ENCODE results near the gene MPLKIP.
"Not testable (repeated sequence)": the region's sequence is repeated elsewhere in the genome, so short reads cannot be mapped to it uniquely, and the experiment has no call there.

Gene MPLKIP

DNA sequence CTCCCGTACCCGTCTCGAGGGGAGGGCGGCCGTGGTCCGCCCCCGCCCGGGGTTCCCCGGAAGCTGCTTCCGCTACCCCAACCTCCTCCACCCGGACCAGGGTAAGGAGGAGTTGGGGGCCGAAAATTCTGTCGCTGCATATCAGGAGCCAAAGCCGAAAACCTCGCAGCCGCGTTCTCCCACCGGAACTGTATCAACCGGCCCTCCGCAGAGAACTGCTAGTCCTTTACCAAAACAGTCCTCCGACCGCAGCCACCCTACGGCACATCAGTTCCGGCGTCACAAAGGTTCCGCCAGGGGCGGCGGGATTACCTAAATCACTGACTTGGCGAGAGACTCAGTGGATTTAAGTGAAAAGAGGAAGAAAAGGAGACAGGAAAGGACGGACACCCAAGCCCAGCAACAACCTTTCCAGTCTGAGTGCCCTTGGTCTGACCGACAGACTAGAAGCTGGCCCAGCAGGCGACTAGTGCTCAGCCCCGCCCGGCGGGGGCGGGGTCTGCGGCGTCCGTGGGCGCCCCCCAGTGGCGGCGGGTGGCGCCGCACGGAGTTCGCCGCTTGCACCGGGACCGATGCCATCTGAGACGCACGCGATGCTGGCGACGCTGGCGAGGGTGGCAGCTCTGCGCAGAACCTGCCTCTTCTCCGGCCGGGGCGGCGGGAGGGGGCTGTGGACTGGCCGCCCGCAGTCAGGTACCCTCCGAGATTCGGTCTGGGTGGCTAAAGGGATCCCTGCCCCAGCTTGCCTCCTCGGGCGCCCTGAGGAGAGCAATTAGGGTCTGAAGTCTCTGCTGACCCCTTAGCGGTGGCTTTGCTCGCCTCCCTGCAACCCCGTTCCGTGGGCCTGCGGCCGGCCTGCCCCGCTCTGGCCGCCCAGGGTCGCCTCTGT lies at the start of gene MPLKIP, which contains the start of gene SUGCT:
Gene MPLKIP, minus strand, starts transcription at position 195 of the 889 bp plus-strand sequence. Its CDS starts 55 bp downstream, at position 140.
Gene SUGCT, plus strand, starts transcription at position 578 of the 889 bp plus-strand sequence.
- DNase-seq: peak; percentile 59 to 99 (median 86)

DNA sequence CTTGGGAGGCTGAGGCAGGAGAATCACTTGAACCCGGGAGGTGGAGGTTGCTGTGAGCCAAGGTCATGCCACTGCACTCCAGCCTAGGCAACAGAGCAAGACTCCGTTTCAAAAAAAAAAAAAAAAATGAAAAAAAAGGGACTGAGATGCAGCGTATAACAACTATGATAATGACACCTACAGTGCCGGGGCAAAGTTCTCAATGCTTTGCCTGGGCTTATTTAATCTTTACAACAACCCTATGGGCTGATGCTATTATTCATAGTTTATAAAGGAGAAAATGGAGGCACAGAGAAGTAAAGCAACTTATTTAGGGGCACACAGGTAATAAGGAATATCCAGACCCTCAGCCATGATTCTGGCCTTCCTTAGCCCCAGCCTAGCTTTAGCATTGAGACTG lies 48.0 kb upstream of the MPLKIP start:
- no peak for DNase-seq

DNA sequence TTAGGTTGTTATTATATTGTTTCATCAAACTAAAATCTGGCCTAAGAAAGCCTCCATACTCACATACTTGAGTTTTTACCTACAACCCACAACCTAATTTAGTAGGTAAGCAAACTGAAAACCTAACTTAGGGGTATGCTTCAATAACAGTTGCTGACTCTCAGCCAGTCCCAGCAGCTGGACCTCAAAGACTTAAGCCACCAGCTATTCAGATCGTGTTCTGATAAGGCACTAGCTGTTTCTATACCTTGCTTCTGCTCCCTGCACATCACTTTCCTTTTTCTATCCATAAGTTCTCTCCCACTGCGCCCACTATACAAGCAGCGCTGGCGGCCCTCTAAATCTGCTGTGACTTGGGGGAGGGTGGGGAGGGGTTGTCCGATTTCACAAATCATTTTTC lies 42.6 kb upstream of the MPLKIP start:
- DNase-seq: no peak

DNA sequence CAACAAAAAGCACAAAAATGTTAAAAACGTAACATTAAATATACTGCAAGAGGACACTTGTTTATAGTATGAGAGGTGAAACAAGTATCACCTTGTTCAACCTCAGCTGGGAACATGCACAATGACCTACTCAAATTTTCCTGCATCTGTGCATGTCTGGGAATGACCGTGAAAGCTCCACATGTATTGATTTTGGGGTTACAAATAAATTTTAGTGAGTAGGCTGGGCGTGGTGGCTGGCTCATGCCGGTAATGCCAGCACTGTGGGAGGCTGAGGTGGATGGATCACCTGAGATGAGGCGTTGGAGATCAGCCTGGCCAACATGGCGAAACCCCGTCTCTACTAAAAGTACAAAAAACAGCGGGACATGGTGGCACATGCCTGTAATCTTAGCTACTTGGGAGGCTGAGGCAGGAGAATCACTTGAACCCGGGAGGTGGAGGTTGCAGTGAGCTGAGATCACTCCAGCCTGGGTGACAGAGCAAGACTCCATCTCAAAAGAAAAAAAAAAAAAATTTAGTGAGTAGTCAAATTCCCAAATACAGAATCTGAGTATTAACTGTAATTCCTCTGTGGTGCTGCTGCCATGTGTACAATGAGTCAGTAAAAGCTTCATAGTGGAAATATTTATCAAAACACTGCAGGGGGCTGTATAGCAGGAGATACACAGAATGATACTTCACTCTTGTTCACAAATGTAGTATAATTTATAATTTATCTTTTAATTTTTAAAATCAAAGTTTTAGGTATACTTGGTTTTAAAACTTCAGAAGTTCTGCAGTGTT lies 41.5 kb upstream of the MPLKIP start:
- DNase-seq: no peak

DNA sequence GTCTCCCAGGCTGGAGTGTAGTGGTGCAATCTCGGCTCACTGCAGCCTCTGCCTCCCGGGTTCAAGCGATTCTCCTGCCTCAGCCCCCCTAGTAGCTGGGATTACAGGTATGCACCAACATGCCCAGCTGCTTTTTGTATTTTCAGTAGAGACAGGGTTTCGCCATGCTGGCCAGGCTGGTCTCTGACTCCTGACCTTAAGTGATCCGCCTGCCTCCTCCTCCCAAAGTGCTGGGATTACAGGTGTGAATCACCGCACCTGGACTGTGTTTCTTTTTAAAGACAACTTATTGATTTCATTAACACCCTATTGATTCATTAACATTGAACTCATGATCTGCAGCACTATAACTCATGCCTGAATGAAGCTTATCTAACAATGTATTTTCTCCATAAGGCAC lies 40.8 kb upstream of the MPLKIP start:
- DNase-seq: not testable (repeated sequence)

DNA sequence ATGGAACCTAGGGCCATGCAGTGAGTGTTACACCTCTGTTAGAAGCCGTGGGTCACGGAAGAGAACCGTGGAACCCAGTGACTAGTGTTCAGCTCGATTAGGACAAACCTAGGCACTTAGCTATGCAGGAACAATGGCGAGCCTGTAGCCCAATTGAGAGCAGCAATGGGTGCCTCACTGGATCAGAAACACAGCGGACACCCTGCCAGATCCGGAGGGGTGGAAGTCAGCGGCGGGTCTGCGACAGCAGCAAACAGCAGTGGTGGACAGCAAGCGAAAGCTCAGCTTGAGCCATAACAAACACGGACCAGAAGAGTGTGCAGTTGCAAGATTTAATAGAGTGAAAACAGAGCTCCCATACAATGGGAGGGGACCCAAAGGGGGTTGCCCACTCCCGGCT lies 38.7 kb upstream of the MPLKIP start:
- not testable (repeated sequence) for DNase-seq

DNA sequence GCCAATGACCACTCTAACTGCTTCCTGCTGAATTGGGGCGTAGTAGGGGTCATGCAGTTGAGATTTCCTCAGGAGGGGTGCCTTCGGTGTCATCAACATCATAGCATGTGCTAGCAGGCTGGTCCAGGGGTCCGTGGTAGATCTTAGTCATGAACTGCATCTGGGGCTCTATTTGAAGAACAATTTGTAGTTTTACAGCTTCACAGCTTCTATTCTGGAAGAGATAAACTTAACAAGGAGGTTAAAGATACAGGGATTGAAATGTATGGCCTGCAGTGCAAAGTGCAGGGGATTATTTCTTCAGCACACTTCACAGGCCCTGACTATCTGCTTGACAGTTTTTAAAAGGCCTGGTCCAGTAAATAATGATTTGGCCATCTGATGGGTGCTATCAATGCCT lies 33.8 kb upstream of the MPLKIP start:
- not testable (repeated sequence) for DNase-seq

DNA sequence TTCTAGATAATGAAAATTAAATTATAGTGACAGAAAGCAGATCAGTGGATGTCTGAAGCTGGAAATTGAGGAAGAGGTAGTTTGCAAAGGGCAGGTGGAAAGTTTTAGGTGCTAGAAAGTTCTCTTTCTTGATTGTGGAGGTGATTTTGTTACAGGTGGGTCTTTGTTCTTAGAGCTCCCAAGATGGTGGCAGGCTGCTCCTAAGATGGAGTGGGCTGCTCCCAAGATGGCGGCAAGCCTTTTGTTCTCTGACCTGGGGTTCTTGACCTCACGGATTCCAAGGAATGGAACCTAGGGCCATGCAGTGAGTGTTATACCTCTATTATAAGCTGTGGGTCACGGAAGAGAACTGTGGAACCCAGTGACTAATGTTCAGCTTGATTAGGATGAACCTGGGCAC lies 32.9 kb upstream of the MPLKIP start:
- DNase-seq: no peak

DNA sequence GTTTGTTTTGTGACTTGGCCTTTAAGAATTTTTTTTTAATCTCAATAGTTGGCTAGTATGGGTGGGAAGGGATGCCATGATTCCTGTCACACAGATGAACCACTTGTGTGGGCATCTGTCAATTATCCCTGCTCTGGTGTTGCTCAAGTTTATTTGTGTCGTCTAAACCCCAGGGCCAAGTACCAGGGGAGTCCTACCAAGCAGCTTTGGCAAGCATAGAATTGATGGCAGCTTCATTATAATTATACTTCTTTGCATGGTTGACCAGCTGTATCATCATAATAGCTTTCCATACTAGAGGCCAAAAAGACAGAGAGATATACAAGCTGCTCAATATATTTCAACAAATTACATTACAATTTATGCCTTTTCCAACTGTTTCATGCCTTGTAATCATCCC lies 30.8 kb upstream of the MPLKIP start:
- no peak for DNase-seq

DNA sequence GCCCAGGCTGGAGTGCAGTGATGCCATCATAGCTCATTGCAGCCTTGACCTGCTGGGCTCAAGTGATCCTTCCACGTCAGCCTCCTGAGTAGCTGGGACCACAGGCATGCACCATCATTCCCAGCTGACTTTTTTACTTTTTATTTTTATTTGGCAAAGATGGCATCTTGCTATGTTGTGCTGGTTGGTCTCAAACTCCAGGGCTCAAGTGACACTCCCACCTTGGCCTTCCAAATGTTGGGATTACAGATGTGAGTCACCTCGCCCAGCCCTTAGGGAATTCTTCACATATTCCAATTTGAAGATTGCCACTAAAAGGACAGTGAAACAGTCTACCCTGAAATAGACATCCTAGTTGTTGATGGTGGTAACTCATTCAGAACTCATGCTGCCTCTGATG lies 28.1 kb upstream of the MPLKIP start:
- no peak for DNase-seq

DNA sequence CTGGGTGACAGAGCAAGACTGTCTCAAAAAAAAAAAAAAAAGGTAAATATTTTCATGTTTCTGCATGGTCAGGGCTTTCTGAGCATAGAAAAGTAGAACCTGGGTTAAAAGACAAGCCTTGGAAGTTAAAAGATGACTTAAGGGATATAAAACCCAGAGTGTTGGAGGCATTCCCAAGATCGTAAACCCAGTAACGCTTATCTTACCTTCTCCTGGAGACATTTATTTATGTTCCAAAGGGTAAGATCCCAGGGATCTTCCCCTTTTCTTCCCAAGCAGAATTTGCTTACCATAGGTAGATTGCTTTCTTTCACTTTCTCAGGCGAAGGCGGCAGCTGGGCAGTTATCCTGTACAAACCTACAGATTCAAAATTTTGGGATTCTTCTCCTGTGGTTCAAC lies 22.6 kb upstream of the MPLKIP start:
- DNase-seq: no peak

DNA sequence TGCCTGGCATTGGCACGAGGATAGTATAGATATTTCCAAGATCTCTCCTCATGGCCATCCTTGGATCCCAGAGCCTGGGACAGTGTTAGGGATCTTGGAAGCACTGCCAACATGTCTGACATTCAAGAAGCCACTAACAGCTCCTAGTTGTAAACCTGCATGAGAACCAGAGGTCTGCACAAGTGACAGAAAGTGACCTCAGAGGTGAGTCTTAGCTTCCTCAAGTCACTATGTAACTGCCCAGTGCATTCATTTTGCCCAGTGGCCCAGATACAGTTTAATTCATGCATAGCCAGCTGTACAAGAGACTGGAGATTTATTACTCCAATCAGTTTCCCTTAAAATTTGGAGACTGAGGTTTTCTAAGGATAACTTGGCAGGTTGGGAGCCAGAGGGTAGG lies 17.1 kb upstream of the MPLKIP start:
- no peak for DNase-seq

DNA sequence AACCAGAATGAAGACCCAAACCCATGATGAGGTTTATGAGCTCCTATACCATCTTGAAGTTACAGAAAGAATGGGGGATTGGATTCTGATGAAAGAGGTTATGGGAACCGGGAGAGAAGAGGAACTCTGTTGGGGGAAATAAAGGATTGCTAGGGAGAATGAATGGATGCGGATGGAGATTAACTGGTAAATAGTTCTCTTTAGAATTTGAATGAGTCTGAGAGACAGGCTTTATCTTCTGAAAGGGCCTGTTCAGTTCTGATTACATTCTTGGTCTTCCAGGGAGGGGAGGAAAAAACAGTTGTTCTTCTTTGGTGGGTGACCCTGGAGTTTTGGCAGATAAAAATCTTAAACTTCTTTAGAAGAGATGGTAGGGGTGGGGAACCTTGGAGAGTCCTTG lies 14.2 kb upstream of the MPLKIP start:
- no peak for DNase-seq

DNA sequence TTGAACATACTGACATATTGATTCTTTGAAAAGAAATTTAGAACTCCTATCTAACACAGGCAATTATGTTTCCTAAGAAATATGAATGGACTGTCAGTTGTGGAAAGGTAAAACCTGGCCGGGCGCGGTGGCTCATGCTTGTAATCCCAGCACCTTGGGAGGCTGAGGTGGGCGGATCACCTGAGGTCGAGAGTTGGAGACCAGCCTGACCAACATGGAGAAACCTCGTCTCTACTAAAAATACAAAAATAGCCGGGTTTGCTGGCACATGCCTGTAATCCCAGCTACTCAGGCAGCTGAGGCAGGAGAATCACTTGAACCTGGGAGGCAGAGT lies 13.8 kb upstream of the MPLKIP start:
- not testable (repeated sequence) for DNase-seq

DNA sequence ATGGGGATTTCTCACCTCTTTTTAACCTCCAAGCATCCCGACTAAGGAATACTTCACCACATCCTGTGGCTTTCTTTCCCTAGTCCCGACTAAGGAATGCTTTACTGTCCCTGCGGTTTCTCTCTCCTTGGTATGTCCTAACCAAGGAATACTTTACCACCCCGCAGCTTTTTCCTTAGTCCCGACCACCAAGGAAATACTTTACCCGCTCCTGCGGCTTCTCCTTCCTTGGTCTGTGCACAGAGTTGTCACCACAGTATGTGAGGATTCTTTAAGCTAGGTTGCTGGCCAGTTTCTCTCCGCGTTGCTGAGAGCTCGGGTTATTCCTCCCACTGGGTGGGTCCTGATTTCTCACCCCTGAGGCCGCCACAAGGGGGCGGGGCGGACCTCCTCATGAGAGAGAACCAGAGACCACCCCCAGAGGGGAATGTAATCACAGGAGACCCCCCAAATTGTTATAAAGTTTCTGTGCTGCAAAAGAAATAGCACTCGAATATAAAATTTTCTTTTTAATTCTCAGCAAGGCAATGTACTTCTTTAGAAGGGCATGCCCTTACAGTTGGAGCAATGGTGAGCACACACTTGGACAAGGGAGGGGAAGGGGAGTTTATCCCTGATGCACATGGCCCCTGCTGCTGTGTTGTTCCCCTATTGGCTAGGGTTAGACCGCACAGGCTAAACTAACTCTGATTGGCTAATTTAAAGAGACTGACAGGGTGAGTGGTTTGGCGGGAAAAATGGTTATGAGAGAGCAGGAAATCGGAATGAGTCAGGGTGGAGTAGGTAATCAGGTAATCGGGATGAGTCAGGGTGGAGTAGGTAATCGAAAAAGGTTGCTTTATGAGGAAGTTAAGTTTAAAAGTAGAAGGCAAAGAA lies 13.2 kb upstream of the MPLKIP start:
- no peak for DNase-seq

DNA sequence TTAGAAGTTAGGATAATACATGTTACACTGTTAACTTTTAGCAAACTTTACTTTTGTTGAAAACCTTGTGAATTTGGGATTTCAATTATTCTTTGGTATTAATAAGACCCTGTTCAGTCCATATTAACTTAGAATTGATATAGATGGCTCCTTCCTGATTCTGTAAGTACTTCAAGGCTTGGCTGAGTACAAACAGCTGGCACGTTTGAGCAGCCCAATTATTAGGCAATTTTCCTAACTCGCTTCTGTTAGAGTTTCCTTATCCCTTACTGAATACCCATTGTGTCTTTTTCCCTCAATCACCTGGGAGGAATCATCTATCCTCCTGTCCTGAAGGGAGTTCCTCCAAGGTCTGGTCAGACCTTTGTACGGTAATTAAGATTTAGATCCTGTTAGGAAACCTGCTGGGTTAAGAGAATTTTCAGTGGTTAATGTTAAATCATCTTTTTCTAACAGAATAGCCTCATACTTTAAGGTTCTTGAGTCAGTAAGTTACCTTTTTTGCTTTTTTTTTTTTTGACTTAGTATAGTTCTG lies 11.2 kb upstream of the MPLKIP start:
- not testable (repeated sequence) for DNase-seq

DNA sequence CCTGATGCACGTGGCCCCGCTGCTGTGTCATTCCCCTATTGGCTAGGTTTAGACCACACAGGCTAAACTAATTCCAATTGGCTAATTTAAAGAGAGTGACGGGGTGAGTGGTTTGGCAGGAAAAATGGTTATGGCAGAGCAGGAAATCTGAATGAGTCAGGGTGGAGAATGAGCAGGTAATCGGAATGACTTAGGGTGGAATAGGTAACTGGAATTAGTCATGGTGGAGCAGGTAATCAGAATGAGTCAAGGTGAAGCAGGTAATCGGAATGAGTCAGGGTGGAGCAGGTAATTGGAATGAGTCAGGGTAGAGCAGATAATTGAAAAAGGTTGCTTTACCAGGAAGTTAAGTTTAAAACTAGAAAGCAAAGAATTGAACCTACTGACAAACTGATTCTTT lies 7.5 kb upstream of the MPLKIP start:
- DNase-seq: not testable (repeated sequence)

DNA sequence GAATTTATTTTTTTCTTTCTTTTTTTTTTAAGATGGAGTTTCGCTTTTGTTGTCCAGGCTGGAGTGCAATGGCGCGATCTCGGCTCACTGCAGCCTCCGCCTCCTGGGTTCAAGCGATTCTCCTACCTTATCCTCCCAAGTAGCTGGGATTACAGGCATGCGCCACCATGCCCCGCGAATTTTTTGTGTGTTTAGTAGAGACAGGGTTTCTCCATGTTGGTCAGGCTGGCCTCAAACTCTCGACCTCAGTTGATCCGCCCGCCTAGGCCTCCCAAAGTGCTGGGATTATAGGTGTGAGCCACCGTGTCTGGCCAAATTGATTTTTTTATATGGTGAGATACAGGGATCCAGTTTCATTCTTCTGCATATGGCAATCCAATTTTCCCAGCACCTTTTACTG lies 5.5 kb upstream of the MPLKIP start:
- not testable (repeated sequence) for DNase-seq

DNA sequence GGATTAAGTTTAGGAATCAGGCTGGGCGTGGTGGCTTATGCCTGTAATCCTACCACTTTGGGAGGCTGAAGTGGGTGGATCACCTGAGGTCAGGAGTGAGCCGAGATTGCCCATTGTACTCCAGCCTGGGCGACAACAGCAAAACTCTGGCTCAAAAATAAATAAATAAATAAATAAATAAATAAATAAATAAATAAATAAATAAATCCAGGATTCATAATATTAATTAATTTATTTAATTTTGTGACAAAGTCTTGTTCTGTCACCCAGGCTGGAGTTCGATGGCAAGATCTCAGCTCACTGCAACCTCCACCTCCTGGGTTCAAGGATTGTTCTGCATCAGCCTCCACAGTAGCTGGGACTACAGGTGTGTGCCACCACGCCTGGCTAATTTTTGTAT lies 4.6 kb upstream of the MPLKIP start:
- no peak for DNase-seq

DNA sequence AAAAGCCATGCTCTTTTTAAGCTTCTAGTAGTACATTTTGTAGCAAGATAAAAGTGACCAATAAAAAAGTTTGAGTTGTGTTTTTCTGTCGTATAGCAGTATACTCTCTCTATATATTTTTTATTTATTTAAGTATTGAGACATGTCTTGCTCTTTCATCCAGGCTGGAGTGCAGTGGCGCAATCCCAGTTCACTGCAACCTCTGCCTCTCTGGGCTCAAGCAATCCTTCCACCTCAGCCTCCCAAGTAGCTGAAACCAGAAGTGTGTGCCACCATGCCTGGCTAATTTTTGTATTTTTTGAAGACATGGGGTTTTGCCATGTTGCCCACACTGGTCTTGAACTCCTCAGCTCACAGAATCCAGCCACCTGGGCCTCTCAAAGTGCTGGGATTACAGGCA lies 3.1 kb upstream of the MPLKIP start:
- DNase-seq: no peak

DNA sequence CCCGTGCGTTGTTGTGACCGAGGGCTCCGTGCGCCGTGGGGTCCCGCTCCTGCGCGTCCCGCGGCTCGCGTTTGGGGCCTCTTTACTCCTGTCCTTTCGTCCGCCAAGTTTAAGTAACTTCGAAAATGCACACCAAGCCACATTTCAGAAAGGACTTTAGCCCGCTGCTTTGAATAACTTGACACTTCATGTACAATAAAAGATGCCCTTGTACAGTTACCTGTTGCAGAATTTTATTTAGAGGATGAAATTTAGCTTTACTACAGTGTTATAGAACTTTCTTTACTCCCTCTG lies 842 bp upstream of the MPLKIP start:
- peak in 1 of 51 donors; percentile 10 for DNase-seq
